Stimulated activated CD4-positive, alpha-beta T cell treated with anti-CD3 and anti-CD28 coated beads, Interleukin-4, amount 100 ng/mL, for 4 hours (primary cell): ENCODE data around the gene KDM4B.

Experiments
- DNase-seq, 2 experiments: peaks; one replicate each; pipeline ENCODE4 v3.0.0-alpha.2; 2020

KDM4B gene

DNA sequence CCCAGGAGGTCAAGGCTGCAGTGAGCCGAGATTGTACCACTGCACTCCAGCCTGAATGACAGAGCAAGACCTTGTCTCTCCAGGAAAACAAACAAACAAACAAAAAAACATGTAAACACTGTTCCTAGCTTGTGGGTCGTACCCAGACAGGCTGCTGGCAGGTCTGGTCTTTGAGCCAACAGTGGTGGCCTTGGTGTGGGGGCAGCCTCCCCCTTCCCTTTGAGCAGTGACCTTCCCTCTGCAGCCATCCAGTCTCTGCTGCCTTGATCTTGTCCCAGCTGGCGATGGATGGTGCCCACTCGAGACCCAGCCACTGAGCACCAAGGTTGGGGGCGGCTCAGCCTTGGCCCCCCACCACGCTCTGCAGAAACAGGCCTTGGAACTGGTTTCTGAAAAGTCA lies 143.3 kb downstream of the KDM4B start:
- DNase-seq = no peak

DNA sequence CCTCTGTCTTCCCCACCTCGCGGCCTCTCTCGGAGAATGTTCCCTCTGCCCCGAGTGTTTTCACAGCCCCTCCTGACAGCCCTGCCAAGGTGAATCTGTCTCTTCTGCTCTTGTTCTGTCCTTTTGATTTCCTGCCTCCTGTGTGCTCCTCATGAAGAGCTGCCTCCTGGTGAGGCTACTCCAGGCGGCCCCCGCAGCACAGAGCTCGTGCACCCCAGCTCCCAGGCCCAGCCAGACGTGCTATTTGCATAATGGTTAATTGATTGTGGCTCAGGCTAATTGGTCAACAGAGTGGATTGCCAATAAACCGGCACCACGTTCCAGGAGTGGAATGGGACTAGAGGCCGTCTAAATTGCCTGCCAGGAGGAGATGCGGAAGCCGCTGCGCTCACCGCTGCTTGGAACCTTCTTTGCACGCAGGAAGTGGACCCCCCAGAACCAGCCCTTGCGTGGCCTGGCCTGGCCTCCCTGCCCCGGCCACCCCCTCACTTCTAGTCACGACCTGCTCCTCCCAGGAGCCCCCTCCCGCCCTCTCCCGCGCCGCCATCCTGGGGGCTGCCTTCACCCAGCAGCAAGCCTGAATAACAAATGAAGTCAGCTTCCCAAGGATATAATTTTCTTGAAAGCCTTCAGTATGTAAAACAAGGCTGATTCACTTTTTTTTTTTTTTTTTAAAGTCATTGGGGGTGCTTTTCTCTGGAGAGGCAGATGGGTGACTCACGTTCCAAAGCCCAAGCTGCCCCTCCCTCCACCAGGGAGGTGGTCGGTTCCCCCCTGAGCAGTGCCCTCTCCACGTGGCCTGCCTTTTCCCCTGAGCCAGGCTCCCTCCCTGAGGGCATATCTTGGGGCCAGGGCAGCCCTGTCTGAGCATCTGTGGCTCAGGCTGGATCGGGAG lies 144.0 kb downstream of the KDM4B start:
- no peak for DNase-seq

DNA sequence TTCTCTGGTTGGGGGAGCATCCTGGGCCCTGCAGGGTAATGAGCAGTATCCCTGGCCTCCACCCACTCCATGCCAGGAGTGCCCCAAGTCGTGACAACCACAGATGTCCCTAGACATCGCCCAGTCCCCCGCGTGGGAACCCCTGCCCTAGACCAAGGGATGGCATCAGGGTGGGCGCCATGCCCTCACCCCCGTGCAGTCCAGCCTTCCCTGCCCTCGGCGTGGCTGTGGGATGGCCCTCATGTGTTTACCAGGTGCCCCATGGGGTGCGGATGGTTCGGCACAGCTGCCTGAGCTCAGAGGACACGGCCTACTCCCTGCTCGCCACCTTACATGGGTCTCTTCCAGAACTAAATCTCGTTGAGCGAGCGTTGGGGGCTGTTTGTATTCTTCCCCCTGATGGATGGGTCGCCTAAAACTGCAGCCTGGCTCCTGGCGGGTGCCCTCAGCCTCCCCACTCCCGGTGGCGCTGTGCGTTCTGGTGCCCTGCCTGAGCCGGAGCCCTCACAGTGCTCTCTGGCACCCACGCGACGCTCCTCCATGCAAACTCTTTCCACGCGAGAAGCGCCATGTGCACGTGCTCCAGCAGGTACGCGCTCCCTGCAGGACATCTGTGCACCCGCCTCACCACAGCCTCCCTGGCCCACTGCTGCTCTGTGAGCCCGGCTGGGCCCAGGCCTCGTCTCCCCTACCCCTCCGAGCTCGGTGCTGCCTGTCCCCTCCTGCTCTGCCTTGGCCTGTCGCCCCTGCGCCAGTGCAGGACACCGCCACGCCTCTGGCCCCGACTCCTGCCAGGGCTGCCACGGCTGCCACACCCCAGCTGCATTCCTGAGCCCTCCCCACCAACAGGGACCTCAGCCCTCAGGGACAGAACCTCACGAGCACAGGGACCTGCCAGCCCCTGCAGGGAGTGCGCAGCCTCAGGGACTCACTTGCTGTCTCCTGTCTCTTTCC lies 145.0 kb downstream of the KDM4B start:
- no peak for DNase-seq

DNA sequence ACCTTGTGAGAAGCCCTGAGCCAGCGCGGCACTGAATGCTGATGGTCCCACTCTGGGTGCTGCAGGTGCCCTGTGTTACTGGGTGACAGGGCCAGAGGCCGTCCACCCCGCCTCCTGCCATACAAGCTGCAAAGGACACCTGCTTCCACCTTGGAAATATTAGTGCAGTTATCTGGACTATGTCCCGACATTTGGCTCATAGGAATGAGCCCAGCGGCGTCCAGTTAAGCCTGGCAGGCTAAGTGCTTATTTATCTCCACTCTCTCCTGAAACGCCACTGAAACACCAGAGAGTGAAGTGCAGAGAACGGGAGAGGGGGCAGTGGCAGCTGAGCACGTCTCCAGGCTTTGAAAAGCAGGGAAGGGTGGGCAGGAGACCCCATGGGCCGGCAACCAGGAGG lies 145.8 kb downstream of the KDM4B start:
- no peak for DNase-seq

DNA sequence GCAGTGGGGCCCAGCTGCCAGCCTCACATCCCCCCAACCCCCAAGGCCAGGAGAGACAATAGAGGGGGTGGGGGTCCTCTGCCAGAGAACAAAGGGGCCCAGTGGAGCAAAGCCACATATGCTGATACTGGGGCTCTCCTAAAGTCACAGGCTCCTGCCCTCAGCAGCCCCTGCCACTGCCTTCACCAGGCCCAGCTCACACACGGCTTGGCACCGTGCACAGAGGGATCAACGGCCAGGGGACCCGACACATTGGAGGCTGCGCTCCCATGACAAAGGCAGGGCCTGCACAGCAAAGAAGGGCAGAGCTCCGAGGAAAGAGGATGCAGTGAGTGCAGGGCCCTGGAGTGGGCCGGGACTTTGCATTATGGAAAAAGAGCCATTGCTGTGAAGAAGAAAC lies 146.4 kb downstream of the KDM4B start:
- DNase-seq = no peak

DNA sequence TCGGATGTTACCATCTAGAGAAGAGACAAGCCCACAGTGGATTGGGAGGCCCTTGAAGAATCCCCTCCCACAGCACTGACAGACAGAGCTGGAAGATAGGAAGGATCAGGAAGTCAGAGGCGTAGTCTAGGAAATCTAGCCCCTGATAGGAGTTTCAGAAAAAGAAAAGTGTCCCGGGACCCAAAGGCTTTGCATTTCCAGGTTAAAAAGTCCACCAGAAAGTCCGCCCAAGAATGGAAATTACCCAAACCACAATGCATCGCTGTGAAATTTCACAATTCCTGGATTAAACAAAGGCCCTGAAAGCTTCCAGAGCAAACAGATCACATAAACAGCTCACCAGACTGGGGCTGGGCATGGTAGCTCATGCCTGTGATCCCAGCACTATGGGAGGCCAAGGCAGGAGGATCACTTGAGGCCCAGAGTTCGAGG lies 146.9 kb downstream of the KDM4B start:
- DNase-seq = no peak

DNA sequence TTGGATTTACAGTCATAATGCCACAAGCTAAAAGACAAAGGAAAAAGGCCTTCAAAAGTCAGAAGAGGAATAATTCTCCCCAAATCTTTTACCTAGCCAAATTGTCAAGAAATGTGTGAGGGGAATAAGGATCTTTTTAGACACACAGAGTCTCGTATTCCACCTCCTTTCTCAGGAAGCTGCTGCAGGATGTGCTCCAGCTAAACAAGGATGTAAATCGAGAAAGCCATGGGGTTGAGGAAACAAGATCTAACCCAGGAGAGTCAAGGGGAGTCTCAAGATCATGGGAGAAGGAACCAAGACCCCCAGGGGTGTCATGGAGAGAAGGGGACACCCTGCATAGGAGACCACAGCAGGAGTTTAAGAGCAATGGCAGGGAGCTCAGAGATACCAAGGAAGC lies 147.4 kb downstream of the KDM4B start:
- DNase-seq = no peak

DNA sequence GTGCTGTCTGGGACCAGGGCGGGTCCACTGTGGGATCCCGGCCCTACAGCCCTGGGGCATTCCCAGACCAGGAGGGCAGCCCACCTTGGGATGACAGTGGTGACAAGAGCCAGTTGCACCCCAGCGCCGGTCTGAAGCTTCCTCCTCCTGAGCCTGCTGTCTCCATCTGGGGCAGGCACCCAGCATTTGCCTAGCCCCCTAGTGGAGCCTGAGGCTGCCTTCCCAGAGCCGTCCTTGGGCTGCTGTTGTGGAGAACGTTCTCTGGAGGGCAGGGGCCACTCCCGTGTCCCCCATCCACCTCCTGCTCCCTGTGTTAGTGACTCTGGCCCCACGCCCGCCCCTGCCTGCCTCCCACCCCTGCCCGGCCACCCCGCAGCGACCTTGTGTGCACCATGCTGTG lies 148.5 kb downstream of the KDM4B start:
- no peak for DNase-seq

DNA sequence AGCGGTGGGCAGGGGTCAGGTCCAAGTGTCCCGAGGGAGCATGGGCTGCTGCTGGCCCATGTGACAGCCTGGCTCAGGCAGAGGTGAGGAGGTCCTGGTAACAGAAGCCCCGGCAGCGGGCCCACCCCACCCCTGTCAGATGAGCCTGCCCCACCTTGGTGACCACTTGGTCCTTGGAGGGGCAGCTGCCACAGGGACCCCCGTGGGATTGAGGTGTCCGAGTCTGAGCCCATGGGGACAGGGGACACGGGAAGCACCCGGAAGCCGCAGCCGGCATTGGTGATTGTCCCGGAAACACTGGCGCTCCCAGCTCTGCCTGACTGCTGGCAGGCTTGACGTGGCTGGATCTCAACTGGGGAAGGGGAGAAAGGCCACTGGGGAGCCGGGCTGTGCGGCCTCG lies 149.1 kb downstream of the KDM4B start:
- DNase-seq = no peak

DNA sequence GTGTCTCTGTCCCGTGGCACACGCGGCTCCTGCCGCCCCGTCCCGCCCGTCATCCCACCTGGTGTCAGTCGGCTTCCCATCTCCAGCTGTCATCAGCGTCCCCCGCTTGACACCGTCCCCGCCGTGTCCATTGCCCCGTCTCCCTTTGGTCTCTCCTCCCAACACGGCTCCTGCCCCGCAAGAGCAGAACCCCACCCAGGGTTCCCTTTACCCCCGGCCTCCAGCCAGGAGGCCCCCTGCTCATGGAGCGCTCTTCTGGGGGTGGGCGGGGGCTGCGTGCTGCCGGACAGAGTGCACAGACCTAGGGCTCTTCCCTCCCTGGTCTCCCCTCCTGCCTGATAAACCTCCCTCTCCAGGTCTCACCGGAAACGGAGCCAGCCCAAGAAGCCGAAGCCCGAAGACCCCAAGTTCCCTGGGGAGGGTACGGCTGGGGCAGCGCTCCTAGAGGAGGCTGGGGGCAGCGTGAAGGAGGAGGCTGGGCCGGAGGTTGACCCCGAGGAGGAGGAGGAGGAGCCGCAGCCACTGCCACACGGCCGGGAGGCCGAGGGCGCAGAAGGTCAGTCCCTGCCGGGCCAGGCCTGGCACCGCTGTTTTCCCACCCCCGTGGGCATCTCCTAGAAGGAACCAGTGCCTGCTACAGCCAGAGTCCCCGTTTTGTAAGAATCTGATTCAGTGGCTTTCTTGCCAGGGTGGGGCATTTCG lies 150.5 kb downstream of the KDM4B start:
- DNase-seq = no peak

DNA sequence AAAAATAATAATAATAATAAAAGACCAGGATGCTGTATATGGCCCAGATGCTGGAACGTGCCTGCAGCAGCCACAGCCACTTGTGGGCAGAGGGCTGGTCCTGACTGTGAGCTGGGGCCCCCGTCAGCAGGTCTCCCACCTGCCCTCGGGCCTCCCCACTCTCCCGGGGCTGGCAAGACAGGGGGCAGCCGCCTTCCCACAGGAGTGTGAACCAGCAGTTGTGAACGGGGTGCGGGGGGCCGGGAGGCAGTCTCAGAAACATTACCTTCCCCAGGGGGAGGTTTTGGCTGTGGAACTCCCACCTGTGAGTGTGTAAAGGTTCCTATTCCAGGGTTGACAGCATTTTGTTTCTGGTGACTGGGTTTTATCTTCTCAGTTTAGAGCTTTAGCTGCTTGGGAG lies 151.4 kb downstream of the KDM4B start:
- DNase-seq = no peak

DNA sequence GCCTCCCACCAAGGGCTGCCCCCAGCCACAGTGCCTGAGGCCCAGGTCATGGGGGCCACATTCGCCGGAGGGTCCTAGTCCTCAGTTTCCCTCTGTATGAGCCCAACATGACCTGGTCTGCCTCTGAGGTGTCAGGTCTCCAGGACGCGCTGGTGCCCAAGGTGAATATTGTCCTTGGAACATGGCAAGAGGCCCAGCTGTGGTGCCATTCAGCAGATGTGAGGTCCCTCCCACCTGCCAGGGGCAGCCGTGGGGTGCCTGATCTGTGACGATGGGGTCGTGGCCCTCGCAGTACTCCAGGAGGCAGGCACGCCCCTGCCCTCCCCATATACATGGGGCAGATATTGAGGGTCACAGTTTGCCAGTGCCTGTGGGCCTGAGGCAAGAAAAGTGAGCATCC lies 151.9 kb downstream of the KDM4B start:
- no peak for DNase-seq

DNA sequence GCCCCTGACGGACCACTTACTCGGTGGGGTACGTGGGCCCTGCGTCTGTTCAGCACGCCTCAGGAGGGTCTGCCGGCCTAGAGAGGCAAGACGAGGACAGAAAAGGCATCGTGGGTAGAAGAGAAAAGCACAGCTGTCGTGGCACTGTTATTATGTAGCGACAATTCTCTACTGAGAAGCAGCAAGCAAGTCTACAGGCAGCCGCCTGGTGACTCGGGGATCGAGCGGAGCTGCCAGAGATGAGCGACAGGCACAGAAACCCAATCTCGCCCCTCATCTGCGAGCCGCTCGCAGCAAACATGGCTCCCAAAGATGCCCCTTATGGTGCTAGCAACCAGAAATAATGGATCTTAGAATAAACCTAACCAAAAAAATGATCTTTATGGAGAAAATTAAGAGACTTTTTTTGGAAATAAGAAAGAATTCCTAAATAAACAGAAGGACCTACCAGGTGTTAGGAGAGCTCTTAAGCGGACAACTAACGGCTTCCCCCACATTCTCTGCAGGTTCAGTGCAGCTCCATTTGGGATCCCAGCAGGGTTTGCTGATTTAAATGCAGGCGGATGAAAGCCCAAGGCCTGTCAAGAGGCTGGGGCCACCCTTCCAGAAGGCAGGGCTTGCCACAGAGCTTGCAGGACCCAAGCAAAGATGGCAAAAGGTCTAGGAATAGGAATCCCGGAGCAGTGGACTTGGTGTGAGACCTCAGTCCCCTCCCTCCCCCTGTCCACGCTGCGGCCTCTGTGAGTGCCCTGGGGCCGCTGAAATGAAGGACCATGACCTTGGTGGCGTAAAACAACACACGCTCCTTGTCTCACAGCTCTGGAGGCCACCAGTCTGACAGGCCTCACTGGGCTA lies 152.6 kb downstream of the KDM4B start:
- DNase-seq = no peak

DNA sequence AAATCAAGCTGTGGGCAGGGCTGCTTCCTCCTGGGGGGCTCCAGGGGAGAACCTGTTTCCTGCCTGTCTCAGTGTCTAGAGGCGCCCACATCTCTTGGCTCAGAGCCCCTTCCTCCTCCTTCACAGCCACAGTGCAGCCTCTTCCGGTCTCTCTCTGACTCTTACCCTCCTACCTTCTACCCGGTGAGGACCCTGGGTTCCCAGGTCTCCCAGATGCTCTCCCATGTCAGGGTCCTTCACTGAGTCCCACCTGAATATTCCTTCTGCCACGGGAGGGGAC lies 153.1 kb downstream of the KDM4B start:
- no peak for DNase-seq

DNA sequence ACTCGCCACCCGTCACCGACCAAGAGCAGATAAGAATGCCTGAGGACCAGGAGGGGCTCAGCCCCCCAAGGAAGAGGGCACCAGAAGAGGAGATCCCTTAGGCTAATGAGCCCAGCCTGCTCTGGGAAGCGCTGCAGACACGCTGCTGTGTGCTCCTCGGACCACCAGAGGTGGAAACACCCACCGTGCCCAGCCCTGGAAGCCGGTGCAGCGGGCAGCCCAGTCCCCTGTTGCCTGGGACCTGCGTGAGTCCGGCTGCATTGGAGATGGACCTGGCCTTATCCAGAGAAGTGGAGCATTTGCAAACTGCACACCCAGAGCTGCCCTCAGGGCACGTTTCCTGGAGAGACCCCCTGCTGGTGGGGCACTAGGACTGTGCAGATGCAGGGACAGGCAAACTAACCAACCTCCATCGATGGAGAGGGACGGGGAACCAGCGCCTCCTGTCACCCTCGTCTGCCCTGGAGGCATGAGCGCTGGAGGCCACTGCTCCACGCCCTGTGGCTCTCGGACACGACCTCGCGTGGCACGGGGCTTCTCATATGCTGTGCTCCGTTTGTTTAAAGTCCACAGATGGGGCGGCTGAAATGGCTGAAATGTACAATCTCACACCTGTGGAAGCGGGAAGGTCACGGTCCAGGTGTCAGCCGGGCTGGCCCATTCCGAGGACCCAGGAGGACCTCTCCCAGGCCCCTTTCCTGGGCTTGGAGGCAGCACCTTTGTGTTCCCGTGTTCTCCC lies 153.9 kb downstream of the KDM4B start:
- no peak for DNase-seq

DNA sequence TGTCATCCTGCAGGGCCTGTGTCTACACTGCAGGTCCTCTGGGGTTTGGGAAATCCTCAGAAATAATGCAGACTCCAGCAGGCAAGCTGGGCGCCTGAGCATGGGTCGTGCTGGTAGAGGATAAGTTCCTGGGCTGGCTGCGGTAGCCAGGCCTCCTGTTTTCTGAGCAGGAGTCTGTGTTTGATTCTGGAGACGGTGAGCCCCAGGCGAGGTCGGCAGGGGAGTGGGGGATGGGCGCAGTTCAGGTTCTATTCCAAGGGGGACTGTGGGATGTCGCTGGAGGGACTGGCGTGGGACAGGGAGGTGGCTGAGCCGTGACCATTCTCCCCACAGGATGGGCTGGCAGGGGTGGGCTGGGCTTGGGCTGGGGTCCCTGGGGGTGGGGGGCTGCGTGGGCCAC lies 154.7 kb downstream of the KDM4B start:
- no peak for DNase-seq

DNA sequence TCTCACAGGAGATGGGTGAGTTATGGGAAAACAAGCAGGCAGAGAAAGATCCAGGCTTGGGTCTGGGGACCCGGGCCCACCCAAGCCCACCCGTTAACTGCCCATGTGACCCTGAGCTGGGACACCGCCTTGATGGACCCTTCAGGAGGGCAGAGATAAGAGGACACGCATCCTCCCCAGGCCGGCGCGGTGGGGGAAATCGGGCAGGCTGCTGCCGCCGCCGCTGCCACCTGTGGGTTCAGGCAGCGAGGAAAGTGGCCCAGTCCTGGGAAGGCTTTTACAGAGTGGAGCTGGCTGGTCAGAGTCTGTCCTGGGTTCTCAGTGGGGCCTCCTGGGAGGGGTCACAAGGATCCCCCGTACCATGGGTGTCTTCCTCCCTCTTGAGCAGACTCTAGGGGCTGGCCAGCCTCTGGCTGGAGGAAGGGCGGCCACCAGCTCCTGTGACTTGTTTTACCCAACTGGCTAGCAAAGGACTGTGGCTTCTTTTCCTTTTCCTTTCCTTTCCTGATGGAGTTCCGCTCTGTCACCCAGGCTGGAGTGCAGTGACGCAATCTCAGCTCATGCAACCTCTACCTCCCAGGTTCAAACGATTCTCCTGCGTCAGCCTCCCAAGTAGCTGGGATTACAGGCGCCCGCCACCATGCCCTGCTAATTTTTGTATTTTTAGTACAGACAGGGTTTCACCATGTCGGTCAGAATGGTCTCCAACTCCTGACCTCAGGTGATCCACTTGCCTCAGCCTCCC lies 155.4 kb downstream of the KDM4B start:
- no peak for DNase-seq

DNA sequence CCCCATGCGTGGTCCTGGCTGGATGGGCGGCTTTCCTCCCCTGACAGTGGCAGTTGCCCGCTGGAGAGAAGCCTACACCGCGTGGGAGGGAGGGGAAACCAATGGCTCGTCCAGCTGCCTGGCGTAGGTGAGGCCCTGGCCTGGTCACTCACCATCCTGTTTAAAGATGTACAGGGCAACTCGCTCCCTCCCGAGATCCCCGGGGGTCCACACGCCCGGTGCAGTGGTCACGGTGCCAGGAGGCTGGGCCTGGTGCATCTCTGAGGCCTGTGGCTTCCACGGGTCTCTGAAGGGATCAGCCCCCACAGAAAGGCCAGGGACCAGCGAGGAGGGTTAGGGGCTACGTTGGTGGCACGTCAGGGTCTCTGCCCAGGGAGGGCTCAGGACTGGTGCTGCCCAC lies 156.5 kb downstream of the KDM4B start:
- DNase-seq = no peak

DNA sequence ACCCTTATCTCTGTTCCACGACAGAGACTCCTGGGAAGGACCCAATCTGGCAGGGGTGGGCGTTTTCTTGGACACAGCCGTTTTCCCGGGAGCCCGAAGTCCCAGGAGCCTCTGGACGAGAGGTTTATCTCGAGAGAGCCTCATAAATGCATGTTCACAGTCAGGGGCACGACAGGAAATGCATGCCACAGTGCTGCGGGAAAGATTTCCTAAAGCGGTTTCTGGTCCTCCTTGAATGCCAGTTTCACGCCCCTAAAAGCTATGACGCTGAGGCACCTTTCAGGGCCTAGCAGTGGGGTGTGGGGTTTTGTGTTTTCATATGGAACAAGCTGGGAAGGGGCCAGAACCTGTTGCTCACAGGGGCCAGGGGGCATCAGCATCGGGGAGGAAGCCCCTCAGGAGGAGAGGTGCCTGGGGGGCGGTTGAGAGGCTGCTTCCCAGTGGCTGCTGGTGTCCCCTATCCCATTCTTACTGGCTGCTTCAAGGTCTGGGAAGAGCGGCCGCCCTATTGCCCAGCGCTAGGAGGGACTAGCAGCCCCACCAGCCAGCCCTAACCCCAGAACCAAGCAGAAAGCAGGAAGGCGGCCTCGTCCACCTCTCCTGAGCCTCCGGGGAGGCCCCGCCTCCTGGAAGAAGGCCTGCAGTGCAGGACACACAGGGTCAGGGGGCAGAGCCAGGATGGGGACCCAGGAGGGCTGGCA lies 157.0 kb downstream of the KDM4B start:
- no peak for DNase-seq

DNA sequence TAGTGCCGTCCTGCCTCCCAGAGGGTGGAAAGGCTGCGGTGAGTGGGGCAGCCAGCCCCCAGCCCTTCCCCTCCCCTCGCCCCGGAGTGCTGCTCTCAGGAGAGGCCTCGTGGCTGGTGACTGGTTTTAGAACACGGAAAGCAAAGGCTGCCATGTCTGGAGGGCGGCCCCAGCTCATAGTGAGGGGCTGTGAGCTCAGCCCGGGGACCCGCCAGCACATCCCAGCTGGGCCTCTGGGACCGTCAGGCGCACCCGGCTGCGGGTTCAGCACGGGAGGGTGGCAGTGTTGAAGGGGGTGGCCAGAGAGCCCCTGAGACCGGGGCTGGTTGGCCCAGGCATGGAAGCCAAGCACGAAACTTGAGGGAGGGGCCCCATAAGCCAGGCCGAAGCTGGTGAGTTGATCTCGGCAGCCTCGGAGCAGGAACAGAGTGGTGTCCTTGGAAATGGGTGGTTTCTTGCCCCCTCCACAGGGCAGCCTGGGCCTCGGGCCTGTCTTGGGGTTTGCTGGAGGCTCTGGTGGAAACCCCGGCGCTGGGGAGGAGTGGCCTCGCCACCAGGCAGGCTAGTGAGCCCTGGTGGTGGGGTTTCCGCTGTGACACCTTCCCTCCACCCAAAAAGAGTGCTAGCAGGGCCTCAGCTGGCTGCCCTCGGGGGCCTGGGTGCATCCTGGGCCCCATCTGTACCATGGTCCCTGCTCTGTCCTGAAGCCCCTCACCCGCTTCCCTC lies 157.7 kb downstream of the KDM4B start:
- no peak for DNase-seq
